ENCODE data around the gene RASA3. TPM values are rescaled to one million over a fixed set of nuclear protein-coding genes. Genes with fewer than 3 reads are reported as not detected.

The RASA3 gene
- total RNA-seq, 2 experiments from 2014 or later, result 97.2 to 99.3 TPM

DNA sequence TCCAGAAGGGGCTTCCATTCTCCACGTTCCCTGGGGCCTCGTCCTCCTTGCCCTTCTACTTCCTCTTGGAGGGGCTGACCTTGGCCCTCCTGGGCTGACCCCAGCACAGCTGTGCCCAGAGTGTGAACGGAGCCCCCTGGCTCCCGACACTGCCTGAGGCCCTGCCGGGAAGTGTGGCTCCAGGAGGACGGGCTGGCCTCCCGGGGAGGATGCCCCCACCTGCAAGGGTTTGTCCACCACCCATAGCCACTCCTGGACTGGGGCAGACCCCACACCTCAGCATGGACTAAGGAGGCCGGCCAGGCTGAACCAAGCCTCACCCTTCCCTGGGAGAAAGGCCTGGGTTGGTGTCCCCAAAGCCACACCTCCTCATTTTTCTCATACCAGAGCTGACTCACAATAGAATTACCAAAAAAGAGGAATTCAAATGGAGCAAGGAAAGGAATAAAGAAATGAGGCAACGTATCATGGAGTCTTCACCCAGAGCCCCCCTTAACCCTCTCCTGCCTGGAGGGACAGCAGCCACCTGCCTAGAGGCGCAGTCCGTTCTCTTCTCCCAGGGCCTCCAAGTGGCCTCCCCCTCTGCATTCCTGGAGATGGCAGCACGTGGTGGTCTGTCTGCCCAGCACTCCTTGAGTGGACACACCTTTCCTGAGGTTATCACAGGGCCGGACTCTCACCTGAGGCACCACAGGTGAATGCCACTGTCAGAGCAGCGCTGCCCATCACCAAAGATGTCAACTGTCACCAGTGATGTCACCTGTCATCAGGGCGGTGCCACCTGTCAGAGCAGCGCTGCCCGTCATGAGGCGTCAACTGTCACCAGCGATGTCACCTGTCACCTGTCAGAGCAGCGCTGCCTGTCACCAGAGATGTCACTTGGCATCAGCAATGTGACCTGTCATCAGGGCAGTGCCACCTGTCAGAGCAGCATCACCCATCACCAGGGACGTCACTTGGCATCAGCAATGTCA, 155.4 kb downstream of the RASA3 start:
- CTCF ChIA-PET, result no interaction called here
- no peaks in the 10 kb centered on the region for H3K4me1 Mint-ChIP-seq
- H3K27me3 Mint-ChIP-seq, result no peaks in the 10 kb centered on the region
- no peaks in the 10 kb centered on the region for H3K9me3 Mint-ChIP-seq
- DNase-seq, result no peak
- H3K27ac Mint-ChIP-seq, result no peak overlapping the region
- POLR2A ChIA-PET, result no interaction called here
- H3K36me3 Mint-ChIP-seq (ENCODE audit: low read depth), result peaks cover 63% of the 10 kb centered on the region
- H3K4me3 Mint-ChIP-seq, result no peak overlapping the region

DNA sequence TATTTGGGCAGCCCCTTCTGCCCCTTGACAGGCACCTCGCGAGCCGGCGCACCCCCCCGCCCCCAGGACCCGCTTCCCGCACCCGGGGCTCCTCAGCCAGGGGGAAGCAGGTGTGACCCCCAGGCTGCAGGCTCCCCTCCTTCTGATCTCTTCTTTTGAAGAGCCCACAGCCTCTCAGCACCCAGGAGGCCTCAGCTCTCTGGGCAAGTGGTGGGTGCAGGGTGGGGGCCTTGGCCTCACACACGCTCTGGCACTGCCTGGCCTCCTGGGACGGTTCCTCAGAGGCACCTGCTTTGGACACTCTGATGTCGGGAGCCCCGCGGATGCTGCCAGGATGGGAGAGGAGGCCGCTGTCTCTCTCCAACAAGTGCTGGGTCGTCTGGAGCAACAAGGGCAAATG, 157.0 kb downstream of the RASA3 start:
- Mint-ChIP-seq H3K27ac (no peak overlapping the region), H3K4me3 (no peak overlapping the region), H3K27me3 (no peaks in the 10 kb centered on the region), H3K9me3 (no peaks in the 10 kb centered on the region), H3K36me3 (ENCODE audit: low read depth) (peaks cover 53% of the 10 kb centered on the region), H3K4me1 (no peaks in the 10 kb centered on the region)
- no peak for DNase-seq
- ChIA-PET POLR2A (no interaction called here), CTCF (no interaction called here)

DNA sequence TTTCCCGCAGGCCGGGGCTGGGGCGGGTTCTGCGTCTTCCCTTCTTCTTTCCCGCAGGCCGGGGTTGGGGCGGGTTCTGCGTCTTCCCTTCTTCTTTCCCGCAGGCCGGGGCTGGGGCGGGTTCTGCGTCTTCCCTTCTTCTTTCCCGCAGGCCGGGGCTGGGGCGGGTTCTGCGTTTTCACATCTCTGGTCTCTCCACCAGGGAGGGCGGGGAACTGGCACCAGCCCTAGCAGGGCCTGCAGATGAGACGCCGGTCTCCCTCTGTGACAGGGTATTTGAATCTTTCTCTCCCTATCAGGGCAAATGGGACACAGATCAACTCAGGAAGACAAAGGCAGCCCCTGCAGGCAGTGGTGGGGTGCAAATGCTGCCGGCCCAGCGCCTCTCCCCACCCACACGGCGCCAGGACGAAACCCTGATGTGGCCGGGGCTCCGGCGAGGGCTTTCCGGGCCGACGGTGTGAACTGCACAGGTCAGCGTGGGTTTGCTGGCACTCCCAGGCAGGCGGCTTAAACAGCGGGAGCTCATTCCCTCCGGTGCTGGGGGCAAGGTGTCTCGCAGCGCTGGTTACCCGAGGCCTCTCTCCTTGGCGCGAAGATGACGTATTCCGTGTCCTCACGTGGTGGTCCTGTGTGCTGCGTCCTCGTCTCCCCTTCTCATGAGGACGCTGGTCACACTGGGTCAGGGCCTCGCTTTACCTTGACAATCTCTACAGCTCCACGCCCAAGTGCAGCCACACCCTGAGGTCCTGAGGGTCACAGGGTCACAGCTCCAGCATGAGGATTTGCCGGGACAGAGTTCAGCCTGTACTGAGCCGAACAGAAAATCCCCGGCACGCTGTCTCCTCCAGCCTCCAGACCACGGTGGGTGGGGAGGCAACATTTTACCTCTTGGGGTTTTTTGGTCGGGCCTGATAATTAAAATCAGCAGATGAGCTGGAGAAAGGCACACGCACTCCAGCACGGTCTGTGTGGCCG, 157.8 kb downstream of the RASA3 start:
- H3K9me3 Mint-ChIP-seq, result no peaks in the 10 kb centered on the region
- no peak for DNase-seq
- no peak overlapping the region for H3K27ac Mint-ChIP-seq
- no peaks in the 10 kb centered on the region for H3K27me3 Mint-ChIP-seq
- CTCF ChIA-PET, result no interaction called here
- no peaks in the 10 kb centered on the region for H3K4me1 Mint-ChIP-seq
- H3K36me3 Mint-ChIP-seq (ENCODE audit: low read depth), result peaks cover 49% of the 10 kb centered on the region
- no peak overlapping the region for H3K4me3 Mint-ChIP-seq
- POLR2A ChIA-PET, result no interaction called here

DNA sequence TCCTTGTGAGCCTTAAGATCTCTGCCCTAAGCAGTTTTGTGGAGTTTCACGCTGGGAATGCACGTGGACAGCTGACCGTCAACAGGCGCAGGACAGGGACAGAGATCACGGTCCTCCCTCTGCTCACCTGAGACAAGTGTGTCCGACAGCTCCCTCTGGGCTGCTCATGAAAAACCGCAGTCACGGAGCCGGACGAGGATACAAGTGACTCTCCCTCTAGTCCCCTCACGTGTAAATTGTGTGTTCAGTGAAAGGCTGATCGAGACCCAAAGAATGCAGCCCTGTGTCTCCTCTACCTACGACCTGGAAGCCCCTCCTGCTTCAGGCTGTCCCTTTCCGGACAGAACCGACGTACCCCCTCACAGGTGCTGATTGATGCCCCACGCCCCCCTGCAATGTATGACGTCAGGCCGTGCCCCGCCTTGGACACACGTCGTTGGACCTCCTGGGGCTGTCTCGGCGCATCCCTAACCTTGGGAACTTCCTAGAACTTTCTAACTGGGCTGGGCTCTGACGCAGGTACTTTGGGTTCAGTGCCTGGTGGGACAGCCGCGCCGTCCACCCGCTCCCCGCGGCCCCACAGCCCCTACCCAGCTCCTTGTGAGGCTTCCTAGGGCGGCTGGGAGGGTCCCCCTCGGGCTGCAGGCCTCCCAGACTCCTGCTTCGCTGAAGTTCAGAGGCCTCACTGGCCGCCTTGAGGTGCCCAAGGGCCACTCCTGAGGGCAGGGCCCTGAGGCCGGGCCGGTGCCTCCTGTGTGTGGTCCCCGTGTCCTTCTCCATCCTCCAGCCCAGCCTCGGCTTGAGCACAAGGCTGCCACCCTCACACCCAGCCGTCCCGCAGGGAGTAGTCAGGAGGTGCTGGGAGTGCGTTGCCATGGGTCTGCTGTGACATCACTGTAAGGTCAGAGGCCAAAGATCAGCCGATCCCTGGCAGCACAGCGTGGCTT, 158.9 kb downstream of the RASA3 start, which contains the start of gene C13orf46:
Gene C13orf46 (minus strand): TSS at position 859 of the 947 bp plus-strand sequence. CDS start 79 bp downstream, at position 780.
- POLR2A ChIA-PET, result interaction anchor here (0.9 kb wide), 1 partner anchor 95 kb away, joined by 3 read pairs; no protein-coding TSS in a partner anchor
- no peak within 1 kb of the TSS for H3K27ac Mint-ChIP-seq
- H3K27me3 Mint-ChIP-seq, result no peaks in the 10 kb centered on the region
- peaks cover 41% of the 10 kb centered on the region for H3K36me3 Mint-ChIP-seq (ENCODE audit: low read depth)
- H3K9me3 Mint-ChIP-seq, result no peaks in the 10 kb centered on the region
- H3K4me3 Mint-ChIP-seq, result no peak within 1 kb of the TSS
- no peaks in the 10 kb centered on the region for H3K4me1 Mint-ChIP-seq
- CTCF ChIA-PET, result no interaction called here
- DNase-seq, result no peak

DNA sequence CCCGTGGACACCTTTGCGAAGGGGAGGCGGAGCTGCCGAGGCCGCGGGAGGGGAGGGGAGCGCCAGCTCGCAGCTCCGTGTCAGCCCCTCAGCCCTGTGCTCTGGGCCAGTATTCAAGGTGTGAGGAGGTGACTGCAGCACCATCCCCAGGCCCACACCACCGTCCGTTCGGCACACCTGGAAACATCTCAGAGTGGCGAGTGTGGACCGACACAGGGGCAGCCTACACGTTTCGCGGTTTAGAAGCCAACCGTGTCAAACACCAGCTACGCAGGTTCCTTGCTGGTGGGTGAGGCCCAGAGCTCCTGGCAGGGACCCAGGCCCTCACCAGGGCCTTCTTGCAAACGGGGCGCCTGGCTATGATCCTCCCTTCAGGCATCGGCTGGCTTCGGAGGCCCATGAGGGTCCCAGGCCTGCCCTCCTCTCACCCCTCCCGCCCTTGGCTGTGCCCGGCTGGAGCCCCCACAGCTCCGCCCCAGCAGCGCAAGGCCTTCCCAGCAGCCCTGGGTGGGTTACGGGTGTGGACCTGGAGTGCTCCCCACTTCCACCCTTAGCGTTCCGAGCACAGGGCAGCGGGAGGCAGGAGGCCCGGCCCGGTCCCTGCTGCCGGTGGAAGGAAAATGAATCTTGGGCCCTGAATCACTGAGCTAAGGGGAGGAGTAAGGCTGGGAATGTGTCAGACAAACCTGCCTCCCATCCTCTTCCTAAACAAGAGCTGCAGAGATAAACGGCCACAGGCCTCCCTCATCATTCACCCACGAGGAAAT, 159.8 kb downstream of the RASA3 start:
- DNase-seq, result no peak
- POLR2A ChIA-PET, result interaction anchor here (0.9 kb wide), 1 partner anchor 96 kb away, joined by 3 read pairs; no protein-coding TSS in a partner anchor
- no peaks in the 10 kb centered on the region for H3K9me3 Mint-ChIP-seq
- H3K27ac Mint-ChIP-seq, result no peak overlapping the region
- H3K4me1 Mint-ChIP-seq, result no peaks in the 10 kb centered on the region
- no peak overlapping the region for H3K4me3 Mint-ChIP-seq
- H3K27me3 Mint-ChIP-seq, result no peaks in the 10 kb centered on the region
- CTCF ChIA-PET, result no interaction called here
- peaks cover 36% of the 10 kb centered on the region for H3K36me3 Mint-ChIP-seq (ENCODE audit: low read depth)

DNA sequence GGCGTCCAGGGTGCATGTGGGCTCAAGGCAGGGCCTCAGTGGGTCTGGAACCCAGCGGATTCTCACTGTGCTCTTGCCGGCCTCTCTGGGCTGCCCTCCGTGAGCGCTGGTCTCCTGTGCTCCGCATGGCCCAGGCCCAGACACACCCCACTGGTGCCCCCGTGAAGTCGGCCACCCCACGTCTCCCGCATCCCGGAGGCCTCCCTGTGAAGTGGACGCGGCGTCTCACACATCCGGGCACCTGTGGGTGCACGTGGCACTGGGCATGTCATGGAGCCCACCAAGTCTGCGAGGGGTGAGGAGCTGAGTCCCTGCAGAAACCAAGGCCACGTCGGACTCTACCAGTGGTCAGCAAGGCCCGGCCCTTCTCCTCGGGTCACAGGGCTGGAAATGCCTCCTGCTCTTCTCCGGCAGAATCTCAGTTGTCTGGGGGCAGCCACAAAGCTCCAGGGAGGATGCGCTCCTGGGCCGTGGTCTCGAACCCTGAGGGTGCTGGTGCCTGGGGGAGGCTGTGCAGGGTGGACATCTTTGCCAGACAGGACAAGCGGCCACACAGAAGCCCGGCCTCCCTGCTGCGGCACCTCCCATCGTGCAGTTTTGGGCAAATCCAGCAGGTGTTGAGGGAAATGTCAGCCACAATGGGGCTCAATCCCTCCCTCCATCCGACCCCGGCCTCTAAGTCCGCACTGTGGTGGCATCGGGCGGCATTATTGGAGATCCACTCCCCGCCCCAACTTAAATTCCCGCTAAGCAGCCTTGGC, 160.8 kb downstream of the RASA3 start:
- Mint-ChIP-seq H3K4me1 (no peaks in the 10 kb centered on the region), H3K4me3 (no peak overlapping the region), H3K27me3 (no peaks in the 10 kb centered on the region), H3K27ac (no peak overlapping the region), H3K9me3 (no peaks in the 10 kb centered on the region), H3K36me3 (ENCODE audit: low read depth) (peaks cover 29% of the 10 kb centered on the region)
- POLR2A ChIA-PET, result no interaction called here
- CTCF ChIA-PET, result no interaction called here
- no peak for DNase-seq

DNA sequence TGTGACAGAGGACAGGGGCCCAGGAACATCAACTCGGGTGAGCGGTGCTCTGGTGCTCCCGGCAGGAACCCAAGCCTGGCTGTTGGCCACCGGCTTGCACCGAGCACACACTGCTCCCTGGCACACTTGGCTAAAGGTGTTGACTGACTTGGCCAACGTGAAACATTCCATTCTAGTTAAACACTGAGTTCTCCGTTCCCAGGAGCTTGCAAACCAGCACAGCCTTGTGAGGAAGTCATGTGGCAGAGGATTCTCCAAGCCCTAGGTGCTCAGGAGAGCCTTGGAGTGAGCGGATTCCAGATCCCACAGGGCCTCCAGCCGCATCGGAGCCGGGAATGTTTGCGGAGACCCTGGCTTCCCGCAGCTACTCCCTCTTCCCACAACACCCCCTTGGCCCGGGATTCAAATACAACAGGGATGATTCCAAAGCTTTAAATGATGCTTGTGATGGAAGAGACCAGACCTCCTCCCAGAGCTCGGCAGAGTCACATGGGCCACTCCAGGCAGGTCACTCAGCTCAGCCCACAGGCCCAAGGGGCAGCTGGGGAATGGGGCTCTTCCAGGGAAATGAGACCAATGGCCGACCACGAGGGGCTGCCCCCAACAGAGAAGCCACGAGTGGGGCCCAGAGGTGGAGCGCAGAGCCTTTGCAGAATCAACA, 161.5 kb downstream of the RASA3 start:
- no peak overlapping the region for H3K27ac Mint-ChIP-seq
- no peak for DNase-seq
- CTCF ChIA-PET, result no interaction called here
- no peak overlapping the region for H3K4me3 Mint-ChIP-seq
- POLR2A ChIA-PET, result interaction anchor here (0.6 kb wide), 1 partner anchor 96 kb away, joined by 3 read pairs; no protein-coding TSS in a partner anchor
- H3K4me1 Mint-ChIP-seq, result no peaks in the 10 kb centered on the region
- H3K27me3 Mint-ChIP-seq, result no peaks in the 10 kb centered on the region
- H3K36me3 Mint-ChIP-seq (ENCODE audit: low read depth), result peaks cover 27% of the 10 kb centered on the region
- H3K9me3 Mint-ChIP-seq, result no peaks in the 10 kb centered on the region

DNA sequence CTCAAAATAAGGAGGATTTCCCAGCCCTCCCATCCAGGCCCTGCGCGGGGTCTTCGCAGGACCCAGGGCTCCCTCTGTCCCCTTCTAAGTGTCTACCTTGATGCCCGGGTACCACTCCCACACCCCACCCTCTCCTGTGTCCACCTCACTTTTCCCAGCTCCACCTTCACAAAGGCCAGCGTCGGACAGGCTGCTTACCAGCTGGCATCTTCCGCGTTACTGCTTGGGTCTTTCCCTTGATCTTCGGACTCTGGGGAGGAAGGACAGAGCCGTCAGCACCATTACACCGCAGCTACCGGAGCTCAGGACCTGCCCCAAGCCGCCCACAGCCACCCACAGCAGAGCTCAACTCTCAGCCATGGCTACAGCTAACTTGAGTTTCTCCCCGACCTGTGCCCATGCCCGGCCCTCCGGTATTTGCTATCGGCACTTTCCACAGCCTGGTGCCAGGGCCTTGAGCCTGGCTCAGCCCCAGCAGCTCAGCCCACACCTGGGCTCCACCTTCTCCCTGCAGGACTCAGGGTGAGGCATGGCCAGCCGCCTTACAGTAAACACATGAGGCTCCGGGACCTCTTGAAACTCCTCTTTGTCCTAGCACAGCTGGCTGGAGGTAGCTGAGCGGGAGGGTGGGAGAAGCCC, 162.3 kb downstream of the RASA3 start:
- Mint-ChIP-seq H3K4me1 (no peaks in the 10 kb centered on the region), H3K4me3 (no peak overlapping the region), H3K9me3 (no peaks in the 10 kb centered on the region), H3K27ac (no peak overlapping the region), H3K36me3 (ENCODE audit: low read depth) (peaks cover 22% of the 10 kb centered on the region), H3K27me3 (no peaks in the 10 kb centered on the region)
- ChIA-PET CTCF (no interaction called here), POLR2A (interaction anchor here (0.6 kb wide), 1 partner anchor 97 kb away, joined by 3 read pairs; no protein-coding TSS in a partner anchor)
- no peak for DNase-seq

DNA sequence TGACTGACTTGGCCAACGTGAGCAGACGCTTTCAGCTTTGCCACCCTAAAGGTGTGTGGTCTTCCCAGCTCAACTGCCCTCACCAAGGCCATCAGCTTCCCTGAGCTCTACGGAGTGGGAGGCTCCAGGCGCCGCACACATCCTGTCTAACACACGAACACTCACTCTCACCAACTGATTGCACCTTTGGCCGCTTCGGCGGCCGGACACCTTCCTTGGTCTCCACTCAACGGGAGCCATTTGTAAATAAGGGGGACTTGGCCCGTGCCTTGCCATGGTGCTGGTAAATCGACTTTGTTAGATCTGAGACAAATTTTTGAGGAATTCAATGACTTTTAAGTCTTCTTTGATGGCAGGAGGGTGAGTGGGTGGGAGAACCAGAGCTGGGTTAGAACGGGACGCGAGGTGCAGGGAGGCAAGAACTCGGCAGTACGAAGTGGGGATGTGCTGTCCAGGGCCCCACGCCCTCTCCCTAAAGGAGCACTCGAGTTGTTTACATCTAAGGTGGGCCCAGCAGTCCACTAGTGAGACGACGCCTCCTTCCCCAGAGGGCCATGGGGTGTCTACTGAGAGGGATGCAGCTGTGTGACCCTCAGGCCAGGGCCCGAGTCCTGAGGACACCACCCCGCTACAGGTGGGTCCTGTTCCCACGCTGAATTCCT, 163.0 kb downstream of the RASA3 start:
- H3K27me3 Mint-ChIP-seq, result no peaks in the 10 kb centered on the region
- H3K27ac Mint-ChIP-seq, result no peak overlapping the region
- no peak overlapping the region for H3K4me3 Mint-ChIP-seq
- H3K4me1 Mint-ChIP-seq, result no peaks in the 10 kb centered on the region
- no peak for DNase-seq
- ChIA-PET POLR2A (no interaction called here), CTCF (no interaction called here)
- no peaks in the 10 kb centered on the region for H3K9me3 Mint-ChIP-seq
- H3K36me3 Mint-ChIP-seq (ENCODE audit: low read depth), result peaks cover 22% of the 10 kb centered on the region

Data from activated CD4-positive, alpha-beta memory T cell treated with anti-CD3 and anti-CD28 coated beads, Interleukin-2, amount 10 ng/mL, durations not matched to agents 7 days and 5 days (primary cell).